Left hindlimb (tissue), 1 donor: ENCODE results near the gene MAGEB16.

Experiments
- DNase-seq: peaks from one replicate; pipeline ENCODE4 v3.0.0-alpha.2; 2018

Gene MAGEB16

DNA sequence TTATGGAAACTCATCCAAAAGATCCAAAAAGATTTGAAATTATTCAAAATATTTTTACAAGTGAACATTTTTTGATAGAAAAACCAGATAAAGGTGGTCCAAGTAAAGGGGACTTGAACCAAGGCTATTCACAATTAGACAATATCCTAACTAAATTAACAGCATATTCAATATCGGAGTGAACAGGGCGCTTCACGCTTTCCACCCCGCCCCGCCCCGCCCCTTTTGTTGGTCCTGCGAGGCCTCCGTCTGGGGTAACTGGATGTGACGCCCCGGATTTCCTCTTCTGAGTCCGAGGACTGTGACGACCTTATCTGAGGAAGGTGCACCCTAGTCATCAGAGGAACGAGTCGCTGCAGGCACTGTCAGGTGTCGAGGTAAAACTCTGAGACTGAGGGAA, at the start of gene MAGEB16:
Gene MAGEB16 (plus strand): TSS at position 301 of the 400 bp plus-strand sequence. CDS start 3,855 bp downstream, outside the sequence.
- no peak for DNase-seq

DNA sequence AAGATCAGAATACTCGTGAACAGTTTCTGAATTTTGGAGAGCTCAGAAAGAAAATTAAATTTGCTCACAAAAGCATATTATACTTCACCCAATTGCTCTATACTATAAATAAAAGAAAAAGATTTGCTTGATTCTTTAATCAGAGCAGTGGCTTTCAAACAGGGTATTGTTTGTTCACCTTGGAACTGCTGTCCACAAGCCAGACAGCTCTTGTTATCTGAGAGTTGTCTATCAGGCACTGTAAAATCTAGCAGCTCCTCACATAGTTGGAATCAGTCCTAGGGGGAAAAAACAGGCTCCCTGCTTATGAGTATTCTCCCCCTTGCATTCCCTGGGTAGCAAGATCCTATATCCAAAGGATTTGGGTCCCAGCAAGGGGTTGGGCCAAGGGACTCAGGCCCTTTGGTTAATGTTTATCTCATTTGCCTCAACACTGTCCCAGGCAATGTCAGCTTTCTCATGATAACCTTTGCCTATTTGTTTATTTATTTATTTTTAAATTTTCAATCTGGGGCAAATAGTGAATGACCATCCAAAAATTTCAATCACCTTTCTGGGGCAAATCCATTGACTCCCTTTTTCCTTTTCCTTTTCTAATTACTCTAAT, 24.1 kb upstream of the MAGEB16 start:
- no peak for DNase-seq

DNA sequence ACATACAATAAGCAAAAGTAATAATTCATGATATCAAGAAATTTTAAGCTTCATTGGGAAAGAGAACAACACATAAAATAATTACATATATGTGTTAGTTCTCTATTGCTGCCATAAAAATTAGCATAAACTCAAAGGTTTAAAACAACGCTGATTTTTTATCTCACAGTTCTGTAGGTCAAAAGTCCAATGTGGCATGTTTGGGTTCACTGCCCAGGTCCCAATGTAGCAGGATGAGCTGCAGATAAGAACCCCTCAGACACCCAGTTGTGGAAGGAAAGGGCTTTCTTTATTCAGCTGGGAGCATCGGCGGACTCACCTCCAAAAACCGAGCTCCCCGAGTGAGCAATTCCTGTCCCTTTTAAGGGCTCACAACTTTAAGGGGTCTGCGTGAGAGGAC, 13.1 kb upstream of the MAGEB16 start:
- DNase-seq = no peak

DNA sequence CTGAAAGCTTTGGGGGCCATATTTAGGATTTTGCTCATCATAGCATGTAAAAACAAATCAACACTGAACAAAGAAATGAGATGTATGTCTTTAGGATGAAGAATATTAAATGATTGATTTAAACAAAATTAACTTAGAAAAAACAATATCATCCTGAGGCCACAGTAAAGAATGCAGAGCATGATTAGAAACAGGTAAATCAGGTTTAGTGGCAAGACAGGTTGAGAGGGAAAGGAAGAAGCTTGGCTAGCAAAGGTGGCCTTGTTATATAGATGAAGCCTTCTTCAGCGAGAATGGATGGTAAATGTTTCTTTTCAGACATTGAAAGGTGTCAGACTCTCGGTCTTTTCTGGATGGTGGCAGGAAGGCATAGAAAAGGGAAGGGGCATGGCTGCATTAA, 11.9 kb upstream of the MAGEB16 start:
- no peak for DNase-seq

DNA sequence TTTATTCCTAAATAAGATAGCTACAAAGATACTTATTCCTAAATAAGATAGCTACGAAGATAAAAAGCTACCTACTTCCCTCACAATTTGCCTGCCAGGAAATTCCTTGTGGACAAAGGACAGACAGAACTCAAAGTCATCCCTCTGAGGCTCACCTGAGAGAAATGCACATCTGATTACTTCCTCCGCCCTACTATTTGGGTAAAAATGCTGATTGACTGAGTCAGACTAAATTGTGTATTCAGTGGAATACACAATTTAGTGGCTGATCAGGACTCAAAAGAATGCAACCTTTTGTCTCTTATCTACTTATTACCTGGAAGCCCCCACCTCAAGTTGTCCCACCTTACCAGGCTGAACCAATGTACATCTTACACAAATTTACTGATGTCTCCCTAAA, 10.3 kb upstream of the MAGEB16 start:
- DNase-seq = no peak

DNA sequence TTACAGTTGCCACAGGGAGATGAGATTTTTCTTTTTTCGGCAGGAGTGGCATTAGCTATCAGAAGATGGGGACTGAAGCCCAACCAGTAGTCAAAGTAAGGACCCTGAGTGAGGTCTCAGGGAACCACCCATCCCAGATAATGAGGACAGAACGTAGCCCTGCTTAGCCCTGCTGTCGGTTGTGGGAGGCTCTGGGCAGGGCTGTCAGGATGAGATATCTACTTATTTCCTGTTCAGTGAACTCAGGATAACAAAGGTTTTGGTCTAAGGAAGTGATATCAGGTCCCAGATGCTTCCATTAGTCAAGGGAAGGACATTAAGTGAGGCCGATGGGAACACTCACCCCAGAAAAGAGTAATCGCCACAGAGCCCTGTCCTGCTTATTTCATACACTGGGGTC, 2.3 kb downstream of the MAGEB16 start:
- no peak for DNase-seq

DNA sequence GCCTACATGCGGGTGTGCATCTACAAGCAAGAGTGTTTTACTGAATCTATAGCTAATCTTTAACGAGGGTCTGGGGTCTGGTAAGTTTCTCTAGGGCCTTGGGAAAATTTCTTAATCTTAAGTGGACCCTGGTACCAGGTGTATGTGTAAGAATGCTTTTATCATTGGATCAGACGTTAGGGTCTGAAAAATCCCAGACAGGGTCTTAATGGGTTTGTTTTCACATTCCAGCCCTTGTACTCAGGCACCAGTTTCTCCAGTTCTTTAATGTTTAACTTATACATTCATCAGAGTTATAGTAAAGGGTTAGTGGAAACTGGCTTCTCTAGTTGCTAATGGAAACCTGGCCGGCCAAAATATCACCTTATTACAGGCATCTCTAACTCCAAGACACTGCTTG, 11.6 kb downstream of the MAGEB16 start:
- no peak for DNase-seq

DNA sequence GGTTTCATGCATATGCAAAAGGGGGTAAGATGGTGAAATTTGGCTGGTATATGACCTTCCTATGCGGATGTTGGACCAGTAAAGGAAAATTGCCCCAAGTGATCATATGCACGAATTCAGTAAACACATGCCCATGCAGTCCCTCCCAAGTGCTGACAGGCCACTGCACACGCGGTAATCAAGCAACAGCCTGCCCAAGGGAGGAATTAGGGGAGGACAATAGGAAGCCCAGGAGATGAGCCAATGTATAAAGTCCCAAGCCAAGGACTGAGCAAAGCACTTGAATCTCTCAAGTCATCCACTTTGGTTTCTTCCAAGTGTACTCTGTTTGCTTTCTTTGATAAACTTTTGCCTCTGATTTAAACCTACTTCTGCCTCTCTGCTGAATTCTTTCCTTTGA, 21.1 kb downstream of the MAGEB16 start:
- no peak for DNase-seq

DNA sequence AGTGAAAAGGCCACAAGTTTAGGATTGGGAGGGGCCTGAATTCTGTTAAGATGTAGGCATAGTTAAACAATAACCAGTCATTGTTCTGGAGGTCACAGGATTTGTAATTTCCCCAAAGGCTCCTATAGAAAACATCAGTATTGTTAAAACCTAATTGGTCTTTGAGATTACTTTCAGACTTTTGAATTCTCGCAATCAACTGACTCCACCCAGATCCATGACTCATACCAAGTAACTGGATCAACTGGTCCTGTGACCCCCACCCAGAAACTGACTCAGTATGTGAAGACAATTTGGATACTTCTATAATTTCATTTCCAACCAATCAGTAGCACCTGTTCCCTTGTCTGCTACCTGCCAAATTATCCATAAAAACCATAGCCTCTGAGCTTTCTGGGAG, 28.4 kb downstream of the MAGEB16 start:
- DNase-seq = no peak

DNA sequence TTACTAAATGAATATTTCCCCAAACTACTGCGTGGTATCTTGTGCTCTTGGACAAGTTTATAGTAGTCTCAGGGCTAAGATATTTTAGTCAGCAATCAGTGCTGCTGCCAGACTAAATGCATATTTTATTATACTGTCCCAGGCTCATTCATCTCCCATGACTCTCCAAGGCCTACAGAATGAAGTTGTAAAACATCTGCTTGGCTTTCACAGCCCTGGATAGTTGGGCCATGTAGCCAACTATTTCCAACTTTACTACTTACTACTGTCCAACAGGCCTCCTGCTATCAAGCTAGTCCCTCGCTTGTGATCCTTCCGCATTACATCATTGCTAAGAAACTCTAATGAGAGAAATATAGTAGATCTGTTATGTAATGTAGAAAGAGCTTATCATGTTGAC, 31.4 kb downstream of the MAGEB16 start:
- no peak for DNase-seq

DNA sequence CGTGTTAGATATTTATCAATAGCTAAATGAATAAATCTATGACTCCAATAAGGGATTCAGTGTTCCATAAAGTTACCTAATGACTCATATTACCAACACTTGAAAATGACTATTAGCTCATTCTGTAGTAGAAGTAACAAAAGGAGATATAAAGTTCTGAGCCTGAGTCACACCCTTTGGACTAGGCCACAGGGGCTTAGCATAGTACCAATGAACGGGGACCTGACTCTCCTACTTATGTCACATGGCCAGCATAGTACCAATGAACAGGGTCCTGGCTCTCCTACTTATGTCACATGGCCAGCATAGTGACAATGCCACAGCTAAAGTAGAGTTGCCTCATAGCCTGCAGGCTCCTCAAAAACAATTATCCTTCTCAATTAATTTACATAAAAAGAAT, 43.7 kb downstream of the MAGEB16 start:
- no peak for DNase-seq

DNA sequence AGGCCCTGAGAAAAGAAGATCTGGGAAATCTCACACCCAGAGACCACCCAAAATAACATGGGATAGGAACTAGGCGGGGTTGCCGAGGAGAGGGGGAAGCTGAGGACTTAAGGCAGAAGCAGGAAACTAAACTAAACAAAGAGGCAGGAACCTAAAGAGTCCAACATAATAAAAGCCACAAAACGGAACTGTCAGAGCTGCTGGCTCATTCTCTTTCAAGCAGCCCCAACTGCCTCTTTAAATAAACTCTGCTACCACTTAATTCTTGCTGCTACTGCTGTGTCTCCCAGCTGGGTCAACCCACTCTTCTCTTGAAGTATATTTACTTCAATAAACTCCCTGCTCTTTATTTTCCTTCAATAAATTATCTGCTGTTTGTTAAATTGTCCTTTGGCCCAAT, 44.5 kb downstream of the MAGEB16 start:
- DNase-seq = no peak

DNA sequence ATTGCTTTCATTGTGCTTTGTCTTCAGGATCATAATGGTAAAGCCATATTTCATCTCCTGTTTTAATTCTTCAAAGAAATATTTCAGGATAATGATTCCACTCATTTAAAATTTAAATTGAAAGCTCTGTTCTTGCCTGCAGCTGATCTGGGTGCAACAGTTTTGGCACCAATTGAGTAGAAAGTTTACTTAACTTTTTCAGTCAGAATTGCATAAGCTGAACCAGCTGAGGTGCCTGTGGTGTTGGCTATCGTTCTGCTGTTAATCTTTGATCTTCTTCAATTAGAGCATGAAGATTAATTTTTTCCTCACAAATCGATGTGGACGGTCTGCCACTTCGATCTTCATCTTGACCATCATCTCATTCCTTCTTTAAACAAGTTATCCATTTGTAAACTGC, 49.6 kb downstream of the MAGEB16 start:
- DNase-seq = no peak
